H1 (cell line): ENCODE results near the gene KNDC1. TPM values are rescaled to one million over a fixed set of nuclear protein-coding genes. Genes with fewer than 3 reads are reported as not detected.

Experiments
- CTCF ChIA-PET: fragments of 300-600 bp; sonication (Branson Sonifier 250); formaldehyde crosslinking; loops from one replicate; lab custom pipeline; 2021; ENCODE audit not compliant: partially characterized antibody; lab: Charles Lee
- POLR2A ChIA-PET: fragments of 300-600 bp; sonication (Branson Sonifier 250); formaldehyde crosslinking; loops from one replicate; lab custom pipeline; 2021; ENCODE audit warnings: inconsistent platforms; ENCODE audit not compliant: partially characterized antibody; lab: Charles Lee
- DNase-seq, 2 experiments: peaks; one replicate each; pipeline versions ENCODE4 v3.0.0 to v3.0.0-alpha.2; 2010 to 2022; ENCODE audit warnings: low spot score in 2 of 2, low read depth in 1 of 2, mixed read lengths in 1 of 2
- FAIRE-seq: peaks from 2 replicates; lab custom pipeline; 2011; peaks lifted over from hg19 to GRCh38; lab: Jason Lieb, UNC
- H2AFZ ChIP-seq: 2 replicates; pipeline ENCODE4 v1.8.1; 2012; ENCODE audit warnings: low read length, inconsistent platforms
- H2AK5ac ChIP-seq: 2 replicates; pipeline ENCODE4 v1.6.1; 2013; ENCODE audit warnings: low read depth, low read length
- H2BK120ac ChIP-seq: replicated peaks from 2 replicates; pipeline ENCODE3; 2013; ENCODE audit warnings: low read depth, low read length, inconsistent platforms
- H2BK12ac ChIP-seq: 2 replicates; pipeline ENCODE4 v1.6.1; 2013; ENCODE audit warnings: low read depth, low read length
- H2BK15ac ChIP-seq: 2 replicates; pipeline ENCODE4 v1.6.1; 2013; ENCODE audit warnings: low read length
- H2BK20ac ChIP-seq: 2 replicates; pipeline ENCODE4 v1.6.1; 2013; ENCODE audit warnings: low read length
- H2BK5ac ChIP-seq: 2 replicates; pipeline ENCODE4 v1.6.1; 2013; ENCODE audit warnings: low read depth, low read length
- H3K14ac ChIP-seq: 2 replicates; pipeline ENCODE4 v1.6.1; 2013; ENCODE audit warnings: inconsistent platforms; ENCODE audit not compliant: insufficient read length
- H3K18ac ChIP-seq: 2 replicates; pipeline ENCODE4 v1.6.1; 2013; ENCODE audit warnings: low read length; ENCODE audit errors: extremely low read depth
- H3K23ac ChIP-seq: 2 replicates; pipeline ENCODE4 v1.6.1; 2013; ENCODE audit warnings: inconsistent platforms; ENCODE audit not compliant: insufficient read length
- H3K23me2 ChIP-seq: 2 replicates; pipeline ENCODE4 v1.6.1; 2013; ENCODE audit warnings: low read depth, low read length
- H3K27ac ChIP-seq: 2 replicates; pipeline ENCODE4 v1.6.1; 2011; ENCODE audit warnings: low read depth, low read length, inconsistent platforms
- H3K27me3 ChIP-seq, 4 experiments: replicated peaks in 1 of 4; 1 replicate in 1 of 4; 2 replicates in 3 of 4; pipeline versions ENCODE4 v1.6.1 to v1.8.1; 2011 to 2013; ENCODE audit warnings: low read length in 3 of 4, mild to moderate bottlenecking in 3 of 4, inconsistent platforms in 2 of 4, mixed read lengths in 2 of 4, moderate library complexity in 1 of 4; ENCODE audit not compliant: control insufficient read depth in 3 of 4, insufficient read depth in 3 of 4; ENCODE audit errors: extremely low read depth in 1 of 4
- H3K36me3 ChIP-seq, 4 experiments: 2 replicates each; pipeline versions ENCODE4 v1.6.1 to v1.8.1; 2011 to 2013; ENCODE audit warnings: mild to moderate bottlenecking in 4 of 4, low read length in 3 of 4, moderate library complexity in 2 of 4, control low read depth in 1 of 4, inconsistent platforms in 1 of 4; ENCODE audit not compliant: insufficient read depth in 4 of 4, control insufficient read depth in 2 of 4
- H3K4ac ChIP-seq: replicated peaks from 2 replicates; pipeline ENCODE3; 2013; ENCODE audit warnings: low read length, low read depth, mixed read lengths, inconsistent platforms; ENCODE audit not compliant: insufficient read length
- H3K4me1 ChIP-seq, 4 experiments: replicated peaks in 1 of 4; 1 replicate in 1 of 4; 2 replicates in 3 of 4; pipeline versions ENCODE4 v1.6.1 to v1.8.1; 2011 to 2013; ENCODE audit warnings: low read length in 3 of 4, inconsistent platforms in 2 of 4, mixed read lengths in 1 of 4; ENCODE audit not compliant: insufficient read depth in 4 of 4, control insufficient read depth in 3 of 4
- H3K4me2 ChIP-seq, 2 experiments: 2 replicates each; pipeline versions ENCODE4 v1.6.1 to v1.8.1; 2011 to 2013; ENCODE audit warnings: low read depth in 2 of 2, low read length in 2 of 2, control low read depth in 1 of 2, inconsistent platforms in 1 of 2, mild to moderate bottlenecking in 1 of 2; ENCODE audit not compliant: insufficient read depth in 1 of 2
- H3K4me3 ChIP-seq, 4 experiments: fragments of 200-600, 300-600 bp in 1 of 4; sonication (generic), shearing (Covaris generic), sonication (Bioruptor Twin) in 1 of 4; 2 replicates each; pipeline versions ENCODE4 v1.5.1 to v1.8.1; 2011 to 2016; ENCODE audit warnings: low read length in 4 of 4, low read depth in 3 of 4, control low read depth in 2 of 4, inconsistent platforms in 2 of 4, mild to moderate bottlenecking in 2 of 4, mixed read lengths in 1 of 4, moderate library complexity in 1 of 4; ENCODE audit not compliant: insufficient read depth in 2 of 4; ENCODE audit errors: extremely low read depth in 1 of 4
- H3K56ac ChIP-seq: replicated peaks from 2 replicates; pipeline ENCODE3; 2013; ENCODE audit warnings: low read depth, mild to moderate bottlenecking, mixed read lengths, low read length, inconsistent platforms; ENCODE audit not compliant: insufficient read length
- H3K79me1 ChIP-seq: 2 replicates; pipeline ENCODE4 v1.6.1; 2013; ENCODE audit warnings: low read depth, low read length, control low read depth
- H3K79me2 ChIP-seq, 2 experiments: 2 replicates each; pipeline versions ENCODE4 v1.6.1 to v1.8.1; 2012 to 2013; ENCODE audit warnings: low read length in 2 of 2, mild to moderate bottlenecking in 2 of 2, inconsistent platforms in 1 of 2; ENCODE audit not compliant: insufficient read depth in 2 of 2, control insufficient read depth in 1 of 2
- H3K9ac ChIP-seq, 4 experiments: replicated peaks in 1 of 4; 1 replicate in 1 of 4; 2 replicates in 3 of 4; pipeline versions ENCODE4 v1.6.1 to v1.8.1; 2011 to 2013; ENCODE audit warnings: low read depth in 3 of 4, low read length in 3 of 4, control low read depth in 2 of 4, mild to moderate bottlenecking in 2 of 4, moderate library complexity in 2 of 4, inconsistent platforms in 1 of 4; ENCODE audit errors: extremely low read depth in 1 of 4
- H3K9me3 ChIP-seq, 2 experiments: 2 replicates each; pipeline versions ENCODE4 v1.6.1 to v1.8.1; 2012 to 2013; ENCODE audit warnings: mild to moderate bottlenecking in 2 of 2, moderate library complexity in 2 of 2, control low read depth in 1 of 2, inconsistent platforms in 1 of 2, low read depth in 1 of 2, low read length in 1 of 2, mixed read lengths in 1 of 2; ENCODE audit not compliant: insufficient read depth in 2 of 2
- H4K20me1 ChIP-seq, 2 experiments: replicated peaks in 1 of 2; 2 replicates each; pipeline versions ENCODE3 to v1.8.1; 2011 to 2013; ENCODE audit warnings: inconsistent platforms in 2 of 2, low read length in 2 of 2, mild to moderate bottlenecking in 1 of 2; ENCODE audit not compliant: insufficient read depth in 2 of 2, control insufficient read depth in 1 of 2
- H4K5ac ChIP-seq: 2 replicates; pipeline ENCODE4 v1.6.1; 2013; ENCODE audit warnings: low read length, low read depth, mixed read lengths, inconsistent platforms; ENCODE audit not compliant: insufficient read length
- H4K8ac ChIP-seq: 2 replicates; pipeline ENCODE4 v1.8.0; 2013; ENCODE audit warnings: mild to moderate bottlenecking, moderate library complexity, low read length, inconsistent platforms; ENCODE audit not compliant: insufficient read depth; ENCODE audit errors: extremely low read depth
- H4K91ac ChIP-seq: replicated peaks from 2 replicates; pipeline ENCODE3; 2013; ENCODE audit warnings: low read length, mixed read lengths, inconsistent platforms; ENCODE audit not compliant: insufficient read length
- CTBP2 ChIP-seq: IDR thresholded peaks from 2 replicates; pipeline ENCODE4 v1.7.0; 2011; ENCODE audit warnings: borderline replicate concordance, mild to moderate bottlenecking, moderate library complexity, mixed read lengths, low read length; ENCODE audit not compliant: insufficient read depth, insufficient read length
- EP300 ChIP-seq, 2 experiments: IDR thresholded peaks; 1 replicate in 1 of 2; 2 replicates in 1 of 2; pipeline ENCODE4 v1.6.1; 2011 to 2012; ENCODE audit warnings: low read depth in 2 of 2, low read length in 2 of 2, mild to moderate bottlenecking in 2 of 2, borderline replicate concordance in 1 of 2, inconsistent platforms in 1 of 2, moderate library complexity in 1 of 2
- FOSL1 ChIP-seq: IDR thresholded peaks from 2 replicates; pipeline ENCODE4 v1.6.1; 2011; ENCODE audit warnings: mild to moderate bottlenecking, low read depth, low read length, moderate library complexity; ENCODE audit not compliant: insufficient read depth
- GABPA ChIP-seq: IDR thresholded peaks from 2 replicates; pipeline ENCODE4 v1.6.1; 2011; ENCODE audit warnings: mild to moderate bottlenecking, low read length, moderate library complexity, borderline replicate concordance; ENCODE audit not compliant: insufficient read depth
- PHF8 ChIP-seq: fragments of 200-600 bp; sonication (generic); conservative IDR thresholded peaks from 2 replicates; pipeline ENCODE4 v1.7.1; 2012; ENCODE audit warnings: low read depth, mild to moderate bottlenecking, inconsistent platforms, low read length, moderate library complexity
- POLR2A ChIP-seq, 2 experiments: IDR thresholded peaks; 1 replicate in 1 of 2; 2 replicates in 1 of 2; pipeline ENCODE4 v1.6.1; 2011; ENCODE audit warnings: low read depth in 2 of 2, low read length in 2 of 2, mild to moderate bottlenecking in 2 of 2; ENCODE audit errors: control extremely low read depth in 1 of 2
- RXRA ChIP-seq: IDR thresholded peaks from 2 replicates; pipeline ENCODE4 v1.6.1; 2011; ENCODE audit warnings: low read depth, mild to moderate bottlenecking, low read length, moderate library complexity; ENCODE audit not compliant: insufficient read depth
- SIRT6 ChIP-seq: IDR thresholded peaks from one replicate; pipeline ENCODE4 v1.7.1; 2012; ENCODE audit warnings: low read length, inconsistent platforms
- TAF1 ChIP-seq: IDR thresholded peaks from 2 replicates; pipeline ENCODE4 v1.6.1; 2011; ENCODE audit warnings: mild to moderate bottlenecking, low read depth, low read length
- WGBS, 2 experiments: shearing (Covaris generic) in 1 of 2; methylation state at CpG; one replicate each; pipeline versions ENCODE4 v1.1.6 to v1.1.7; 2013 to 2015; ENCODE audit warnings: low lambda C conversion rate in 2 of 2, mixed read lengths in 2 of 2, inconsistent platforms in 1 of 2, low coverage in 1 of 2, missing lambda C conversion rate in 1 of 2; ENCODE audit not compliant: insufficient replicate concordance in 2 of 2, insufficient coverage in 1 of 2, insufficient read length in 1 of 2; ENCODE audit errors: extremely low coverage in 1 of 2, missing lambda C conversion rate in 1 of 2; 5-methylcytosine and 5-hydroxymethylcytosine counted together
- polyA plus RNA-seq, 7 experiments: library from polyadenylated mRNA; depleted of rRNA in 3 of 7; stranded (reverse) in 5 of 7; unstranded in 2 of 7; fragments of >200 nt in 5 of 7; fragments of 200-250 nt in 2 of 7; gene quantifications; 1 replicate in 5 of 7; 2 replicates in 1 of 7; 4 replicates in 1 of 7; pipeline versions ENCODE4 v1.2.1 to v1.2.3, GENCODE V29; 2011 to 2013; ENCODE audit warnings: missing spikeins in 2 of 7, mixed read lengths in 2 of 7
- total RNA-seq: library from RNA; stranded (reverse); fragmentation: NEBNext Ultra II Directional; extraction: Animal tissue kit (Norgen Biotek cat#: 25700); gene quantifications from 2 replicates; pipeline ENCODE4 v1.2.1, GENCODE V29; 2021

KNDC1 gene
- total and polyA plus RNA-seq, 2 of the 8 experiments (the other 6 are each of a cell fraction or from before 2014, with no cell fraction given), result 7.5 to 16.7 TPM

- no peak overlapping the region for H2AFZ ChIP-seq
- no peaks in the 10 kb centered on the region for H3K23me2 ChIP-seq
- no peaks in the 10 kb centered on the region for H4K20me1 ChIP-seq
- H3K4me1 ChIP-seq, result no peaks in the 10 kb centered on the region
- FAIRE-seq (no peak), DNase-seq (no peak)
- no peak overlapping the region for H3K56ac ChIP-seq
- H3K9ac ChIP-seq, result no peak overlapping the region
- H2BK20ac ChIP-seq, result no peak overlapping the region
- no peak overlapping the region for H3K18ac ChIP-seq
- no peaks in the 10 kb centered on the region for H3K27me3 ChIP-seq
- no peak overlapping the region for H3K4me3 ChIP-seq
- H4K8ac ChIP-seq, result no peak overlapping the region
- H3K14ac ChIP-seq, result no peak overlapping the region
- no peak overlapping the region for H2BK120ac ChIP-seq
- H3K23ac ChIP-seq, result no peak overlapping the region
- no peak overlapping the region for H4K5ac ChIP-seq
- TF ChIP-seq RXRA (no peak), FOSL1 (no peak), SIRT6 (no peak), POLR2A (IDR thresholded peaks at IDR 0.05; ENCODE audit: control extremely low read depth in 1 of 2, low read depth in 2 of 2, low read length in 2 of 2) (no peak), EP300 (IDR thresholded peaks at IDR 0.05; ENCODE audit: borderline replicate concordance in 1 of 2, low read depth in 2 of 2, low read length in 2 of 2) (no peak), TAF1 (no peak), GABPA (no peak), PHF8 (no peak), CTBP2 (no peak)
- peaks cover 15 to 18% of the 10 kb centered on the region in 2 experiments for H3K9me3 ChIP-seq
- no peak overlapping the region for H2BK12ac ChIP-seq
- H2BK5ac ChIP-seq, result no peak overlapping the region
- H3K79me1 ChIP-seq, result 0 out of 2 replicates have a peak, but pooled peaks cover 2% of the 10 kb centered on the region
- WGBS, 2 experiments, result 87% methylated on average over 4 of the region's 4 CpGs; no CpG with 5 or more reads in 1 of the 2 experiments
- H4K91ac ChIP-seq, result no peak overlapping the region
- no peak overlapping the region for H3K4ac ChIP-seq
- H2BK15ac ChIP-seq, result no peak overlapping the region
- H3K4me2 ChIP-seq, result no peak overlapping the region
- H3K36me3 ChIP-seq, result peaks cover 0 to 9% (median 0%) of the 10 kb centered on the region in 4 experiments; a peak in 1 of 8 replicates
- H3K79me2 ChIP-seq, result no peaks in the 10 kb centered on the region
- CTCF ChIA-PET, result interaction anchor here (0.6 to 1.1 kb wide), 2 partner anchors 36 to 358 kb away, joined by 3 read pairs; no protein-coding TSS in a partner anchor
- H3K27ac ChIP-seq, result no peak overlapping the region
- POLR2A ChIA-PET, result interaction anchor here (0.8 kb wide), 1 partner anchor 33 kb away, joined by 3 read pairs; no protein-coding TSS in a partner anchor
- H2AK5ac ChIP-seq, result no peak overlapping the region
Measured at GRCh38 chr10:133194151-133194550, 34.1 kb downstream of the KNDC1 start.
